ENCODE data around the gene SLC39A8. TPM values are rescaled to one million over a fixed set of nuclear protein-coding genes. Genes with fewer than 3 reads are reported as not detected.
"Not testable (repeated sequence)": the region's sequence is repeated elsewhere in the genome, so short reads cannot be mapped to it uniquely, and the experiment has no call there.

The SLC39A8 gene
- total and polyA plus RNA-seq, 4 donors: 179 to 314 (median 235) TPM

DNA sequence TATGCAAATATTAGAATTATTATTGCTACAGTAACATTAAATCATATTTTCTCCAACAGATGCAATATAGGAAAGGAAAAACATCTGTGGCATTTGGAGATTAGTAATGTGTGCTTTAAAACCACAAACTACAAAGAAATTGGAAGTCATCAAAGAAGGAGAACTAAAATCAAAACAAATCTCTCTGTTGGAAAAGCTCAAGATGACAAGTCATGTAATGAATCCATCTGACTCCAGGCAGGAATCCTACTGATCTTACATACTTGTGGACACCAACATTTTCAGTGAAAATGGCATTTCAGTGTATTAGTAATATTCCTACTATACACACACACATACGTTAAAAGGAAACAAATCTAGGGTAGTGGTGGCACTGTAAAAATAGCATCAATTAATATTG, 98.2 kb downstream of the SLC39A8 start:
- Histone ChIP-seq H3K4me1 (ENCODE audit: control insufficient read depth in 5 of 5, insufficient read depth in 5 of 5, low read length in 5 of 5) (no peaks in the 10 kb centered on the region), H3K4me3 (no peak overlapping the region), H3K36me3 (ENCODE audit: control insufficient read depth in 4 of 4, insufficient read depth in 4 of 4, low read length in 4 of 4) (no peaks in the 10 kb centered on the region), H3K27ac (ENCODE audit: low read depth in 1 of 2, low read length in 1 of 2) (no peak overlapping the region), H3K27me3 (ENCODE audit: control insufficient read depth in 3 of 3, insufficient read depth in 3 of 3, low read length in 2 of 3) (no peaks in the 10 kb centered on the region), H3K9me3 (ENCODE audit: control insufficient read depth in 4 of 4, insufficient read depth in 3 of 4, low read length in 3 of 4) (peaks cover 0 to 8% (median 0%) of the 10 kb centered on the region in 4 donors), H3K9ac (ENCODE audit: insufficient read depth in 1 of 2, low read length in 2 of 2) (no peak overlapping the region)
- WGBS, 2 donors: 62 to 70% methylated on average over 1 of the region's 1 CpG
- ATAC-seq (ENCODE audit: insufficient read depth, low FRiP score): no peak
- DNase-seq: no peak
- TF ChIP-seq, protein P1, sequence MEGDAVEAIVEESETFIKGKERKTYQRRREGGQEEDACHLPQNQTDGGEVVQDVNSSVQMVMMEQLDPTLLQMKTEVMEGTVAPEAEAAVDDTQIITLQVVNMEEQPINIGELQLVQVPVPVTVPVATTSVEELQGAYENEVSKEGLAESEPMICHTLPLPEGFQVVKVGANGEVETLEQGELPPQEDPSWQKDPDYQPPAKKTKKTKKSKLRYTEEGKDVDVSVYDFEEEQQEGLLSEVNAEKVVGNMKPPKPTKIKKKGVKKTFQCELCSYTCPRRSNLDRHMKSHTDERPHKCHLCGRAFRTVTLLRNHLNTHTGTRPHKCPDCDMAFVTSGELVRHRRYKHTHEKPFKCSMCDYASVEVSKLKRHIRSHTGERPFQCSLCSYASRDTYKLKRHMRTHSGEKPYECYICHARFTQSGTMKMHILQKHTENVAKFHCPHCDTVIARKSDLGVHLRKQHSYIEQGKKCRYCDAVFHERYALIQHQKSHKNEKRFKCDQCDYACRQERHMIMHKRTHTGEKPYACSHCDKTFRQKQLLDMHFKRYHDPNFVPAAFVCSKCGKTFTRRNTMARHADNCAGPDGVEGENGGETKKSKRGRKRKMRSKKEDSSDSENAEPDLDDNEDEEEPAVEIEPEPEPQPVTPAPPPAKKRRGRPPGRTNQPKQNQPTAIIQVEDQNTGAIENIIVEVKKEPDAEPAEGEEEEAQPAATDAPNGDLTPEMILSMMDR (IDR thresholded peaks at IDR 0.05; ENCODE audit: control extremely low read depth, extremely low read depth): no peak

DNA sequence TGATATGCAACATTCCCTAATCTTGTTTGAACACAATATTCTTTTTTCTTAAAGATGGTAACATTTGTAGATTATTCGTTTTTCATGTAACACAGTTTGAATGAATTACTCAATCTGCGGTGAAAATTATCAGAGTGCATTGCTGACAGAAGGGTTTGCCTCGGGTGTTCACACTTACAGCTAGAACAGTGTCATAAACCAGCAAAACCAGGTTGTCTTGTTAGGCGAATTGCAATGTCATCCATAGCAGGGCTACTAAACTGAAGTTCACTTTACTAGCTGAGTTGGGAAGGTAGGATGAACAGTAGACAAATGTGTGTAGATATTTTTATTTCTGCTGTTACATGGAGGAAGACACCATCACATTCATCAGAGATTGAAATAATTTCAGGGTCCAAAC, 98.9 kb downstream of the SLC39A8 start:
- H3K9me3 ChIP-seq (ENCODE audit: control insufficient read depth in 4 of 4, insufficient read depth in 3 of 4, low read length in 3 of 4): peaks cover 0 to 8% (median 0%) of the 10 kb centered on the region in 4 donors
- H3K4me3 ChIP-seq: no peak overlapping the region
- WGBS, 2 donors: 74 to 82% methylated on average over 4 of the region's 4 CpGs
- H3K9ac ChIP-seq (ENCODE audit: insufficient read depth in 1 of 2, low read length in 2 of 2): no peak overlapping the region
- H3K27me3 ChIP-seq (ENCODE audit: control insufficient read depth in 3 of 3, insufficient read depth in 3 of 3, low read length in 2 of 3): no peaks in the 10 kb centered on the region
- TF ChIP-seq, protein P1 (IDR thresholded peaks at IDR 0.05; ENCODE audit: control extremely low read depth, extremely low read depth): no peak
- DNase-seq (peak in 1 of 3 donors; percentile 4), ATAC-seq (ENCODE audit: insufficient read depth, low FRiP score) (no peak)
- no peak overlapping the region for H3K27ac ChIP-seq (ENCODE audit: low read depth in 1 of 2, low read length in 1 of 2)
- no peaks in the 10 kb centered on the region for H3K4me1 ChIP-seq (ENCODE audit: control insufficient read depth in 5 of 5, insufficient read depth in 5 of 5, low read length in 5 of 5)
- H3K36me3 ChIP-seq (ENCODE audit: control insufficient read depth in 4 of 4, insufficient read depth in 4 of 4, low read length in 4 of 4): no peaks in the 10 kb centered on the region

DNA sequence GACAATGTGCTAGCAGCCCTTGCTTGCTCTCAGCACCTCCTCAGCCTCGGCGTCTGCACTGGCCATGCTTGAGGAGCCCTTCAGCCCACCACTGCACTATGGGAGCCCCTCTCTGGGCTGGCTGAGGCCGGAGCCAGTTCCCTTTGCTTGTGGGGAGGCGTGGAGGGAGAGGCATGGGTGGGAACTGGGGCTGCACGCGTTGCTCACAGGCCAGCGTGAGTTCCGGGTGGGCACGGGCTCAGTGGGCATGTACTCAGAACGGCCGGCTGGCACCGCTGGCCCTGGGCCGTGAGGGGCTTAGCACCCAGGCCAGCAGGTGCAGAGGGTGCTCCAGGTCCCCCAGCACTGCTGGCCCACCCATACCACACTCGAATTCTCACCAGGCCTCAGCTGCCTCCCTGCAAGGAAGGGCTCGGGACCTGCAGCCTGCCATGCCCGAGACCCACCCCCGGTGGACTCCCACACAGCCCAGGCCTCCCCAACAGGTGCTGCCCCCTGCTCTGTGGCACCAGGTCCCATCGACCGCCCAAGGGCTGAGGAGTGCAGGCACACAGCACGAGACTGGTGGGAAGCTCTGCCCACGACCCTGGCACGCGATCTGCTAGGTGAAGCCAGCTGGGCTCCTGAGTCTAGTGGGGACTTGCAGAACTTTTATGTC, 100.3 kb downstream of the SLC39A8 start:
- Histone ChIP-seq H3K9ac (ENCODE audit: insufficient read depth in 1 of 2, low read length in 2 of 2) (no peak overlapping the region), H3K36me3 (ENCODE audit: control insufficient read depth in 4 of 4, insufficient read depth in 4 of 4, low read length in 4 of 4) (no peaks in the 10 kb centered on the region), H3K9me3 (ENCODE audit: control insufficient read depth in 4 of 4, insufficient read depth in 3 of 4, low read length in 3 of 4) (peaks cover 0 to 6% (median 0%) of the 10 kb centered on the region in 4 donors), H3K27me3 (ENCODE audit: control insufficient read depth in 3 of 3, insufficient read depth in 3 of 3, low read length in 2 of 3) (no peaks in the 10 kb centered on the region), H3K27ac (ENCODE audit: low read depth in 1 of 2, low read length in 1 of 2) (no peak overlapping the region), H3K4me3 (no peak overlapping the region), H3K4me1 (ENCODE audit: control insufficient read depth in 5 of 5, insufficient read depth in 5 of 5, low read length in 5 of 5) (no peaks in the 10 kb centered on the region)
- ATAC-seq (ENCODE audit: insufficient read depth, low FRiP score) (no peak), DNase-seq (no peak)
- TF ChIP-seq, protein P1 (IDR thresholded peaks at IDR 0.05; ENCODE audit: control extremely low read depth, extremely low read depth): no peak
- 74 to 89% methylated on average over 23 of the region's 23 CpGs for WGBS, 2 donors

DNA sequence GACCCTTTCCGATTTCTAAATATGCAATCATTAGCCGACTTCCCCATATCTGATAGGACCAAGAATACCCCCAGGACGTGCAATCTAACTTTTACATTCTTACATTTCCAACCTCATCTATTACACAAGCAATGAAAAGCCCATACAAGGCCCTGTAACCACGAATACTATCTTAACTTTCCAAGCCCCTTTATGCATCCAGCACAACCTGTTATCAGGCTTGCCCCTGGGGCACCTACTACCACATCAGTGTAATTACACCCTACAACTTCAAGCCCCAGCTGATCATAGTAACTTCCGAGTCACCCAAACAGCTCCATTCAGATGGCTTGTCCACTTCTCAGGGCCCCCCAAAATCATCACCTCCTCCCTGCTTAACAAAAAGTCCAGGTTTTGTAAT, 102.0 kb downstream of the SLC39A8 start:
- H3K4me1 ChIP-seq (ENCODE audit: control insufficient read depth in 5 of 5, insufficient read depth in 5 of 5, low read length in 5 of 5); DNase-seq; H3K9ac ChIP-seq (ENCODE audit: insufficient read depth in 1 of 2, low read length in 2 of 2); H3K27ac ChIP-seq (ENCODE audit: low read depth in 1 of 2, low read length in 1 of 2); ATAC-seq (ENCODE audit: insufficient read depth, low FRiP score); H3K36me3 ChIP-seq (ENCODE audit: control insufficient read depth in 4 of 4, insufficient read depth in 4 of 4, low read length in 4 of 4); H3K9me3 ChIP-seq (ENCODE audit: control insufficient read depth in 4 of 4, insufficient read depth in 3 of 4, low read length in 3 of 4); H3K4me3 ChIP-seq; H3K27me3 ChIP-seq (ENCODE audit: control insufficient read depth in 3 of 3, insufficient read depth in 3 of 3, low read length in 2 of 3): not testable (repeated sequence)
- 70 to 71% methylated on average over 5 of the region's 5 CpGs for WGBS, 2 donors
